WTC11 (cell line): ENCODE results near the gene DCLK1. TPM values are rescaled to one million over a fixed set of nuclear protein-coding genes. Genes with fewer than 3 reads are reported as not detected.

Experiments used
- ATAC-seq: fragments of 200-7000 bp; cut with Tn5 transposase; 2 replicates; pipeline ENCODE4 v1.10.0; 2021; ENCODE audit warnings: mild to moderate bottlenecking, moderate library complexity
- CTCF ChIA-PET: fragments of 300-600 bp; sonication (Branson Sonifier 250); formaldehyde crosslinking; loops from one replicate; lab custom pipeline; 2021; ENCODE audit warnings: antibody characterized with exemption; lab: Charles Lee
- POLR2A ChIA-PET: fragments of 350-600 bp; sonication (Branson Sonifier 250); formaldehyde crosslinking; loops from one replicate; lab custom pipeline; 2021; ENCODE audit warnings: antibody characterized with exemption; lab: Charles Lee
- DNase-seq: peaks from one replicate; pipeline ENCODE4 v3.0.0; 2021; ENCODE audit warnings: low spot score
- H3K27ac Mint-ChIP-seq: 2 replicates; pipeline ENCODE4 v1.8.0; 2021; ENCODE audit warnings: mixed read lengths
- H3K27me3 Mint-ChIP-seq: 2 replicates; pipeline ENCODE4 v1.8.0; 2021; ENCODE audit warnings: low read depth, mild to moderate bottlenecking, moderate library complexity, mixed read lengths
- H3K36me3 Mint-ChIP-seq: 2 replicates; pipeline ENCODE4 v1.8.0; 2021; ENCODE audit warnings: mixed read lengths
- H3K4me1 Mint-ChIP-seq: 2 replicates; pipeline ENCODE4 v1.8.0; 2022; ENCODE audit warnings: mixed read lengths
- H3K4me3 Mint-ChIP-seq: 2 replicates; pipeline ENCODE4 v1.8.0; 2021; ENCODE audit warnings: mild to moderate bottlenecking, moderate library complexity, mixed read lengths
- H3K9me3 Mint-ChIP-seq: 2 replicates; pipeline ENCODE4 v1.8.0; 2021; ENCODE audit warnings: mixed read lengths
- ATF1 ChIP-seq: sonication (generic); formaldehyde crosslinking; IDR thresholded peaks from 2 replicates; pipeline ENCODE4 v1.8.1; 2023; ENCODE audit warnings: mild to moderate bottlenecking, moderate library complexity, missing genetic modification reagents
- CBFB ChIP-seq: sonication (generic); formaldehyde crosslinking; IDR thresholded peaks from 2 replicates; pipeline ENCODE4 v1.8.1; 2022; ENCODE audit warnings: mild to moderate bottlenecking, low read depth, missing genetic modification reagents
- FOXJ3 ChIP-seq: sonication (generic); formaldehyde crosslinking; IDR thresholded peaks from 2 replicates; pipeline ENCODE4 v1.9.0; 2021; ENCODE audit warnings: missing genetic modification reagents, mild to moderate bottlenecking, borderline replicate concordance
- HMGA2 ChIP-seq: fragments of 250-450 bp; sonication (Bioruptor Pico); IDR thresholded peaks from 2 replicates; pipeline ENCODE4 v1.4.0; 2021; ENCODE audit warnings: mild to moderate bottlenecking, moderate library complexity
- JAZF1 ChIP-seq: fragments of 250-450 bp; sonication (Bioruptor Pico); IDR thresholded peaks from 2 replicates; pipeline ENCODE4 v1.9.0; 2021; ENCODE audit warnings: moderate library complexity, mild to moderate bottlenecking, inconsistent platforms
- JUN ChIP-seq: sonication (generic); formaldehyde crosslinking; IDR thresholded peaks from 2 replicates; pipeline ENCODE4 v1.8.0; 2023; ENCODE audit warnings: mild to moderate bottlenecking, missing genetic modification reagents
- MXD4 ChIP-seq: fragments of 250-450 bp; sonication (Bioruptor Pico); IDR thresholded peaks from 2 replicates; pipeline ENCODE4 v1.8.0; 2021; ENCODE audit warnings: mild to moderate bottlenecking, moderate library complexity, borderline replicate concordance
- NFATC4 ChIP-seq: fragments of 250-450 bp; sonication (Bioruptor Pico); IDR thresholded peaks from 2 replicates; pipeline ENCODE4 v1.9.0; 2021; ENCODE audit warnings: mild to moderate bottlenecking
- RELA ChIP-seq: sonication (generic); formaldehyde crosslinking; IDR thresholded peaks from 2 replicates; pipeline ENCODE4 v1.8.1; 2022; ENCODE audit warnings: missing genetic modification reagents, mild to moderate bottlenecking, borderline replicate concordance
- RORB ChIP-seq: fragments of 250-450 bp; sonication (Bioruptor Pico); IDR thresholded peaks from 2 replicates; pipeline ENCODE4 v1.9.0; 2021; ENCODE audit warnings: mild to moderate bottlenecking
- SMAD3 ChIP-seq: sonication (generic); formaldehyde crosslinking; IDR thresholded peaks from 2 replicates; pipeline ENCODE4 v1.8.0; 2022; ENCODE audit warnings: missing genetic modification reagents, mild to moderate bottlenecking, borderline replicate concordance
- SMAD4 ChIP-seq: sonication (generic); formaldehyde crosslinking; IDR thresholded peaks from 2 replicates; pipeline ENCODE4 v1.8.0; 2022; ENCODE audit warnings: mild to moderate bottlenecking, missing genetic modification reagents
- SOX15 ChIP-seq: fragments of 250-450 bp; sonication (Bioruptor Pico); IDR thresholded peaks from 2 replicates; pipeline ENCODE4 v1.9.0; 2021; ENCODE audit warnings: mild to moderate bottlenecking
- SP1 ChIP-seq: sonication (generic); formaldehyde crosslinking; conservative IDR thresholded peaks from 2 replicates; pipeline ENCODE4 v1.8.1; 2022; ENCODE audit warnings: missing genetic modification reagents
- TEAD4 ChIP-seq: sonication (generic); formaldehyde crosslinking; IDR thresholded peaks from 2 replicates; pipeline ENCODE4 v1.8.0; 2022; ENCODE audit warnings: mild to moderate bottlenecking, missing genetic modification reagents
- TP53 ChIP-seq: sonication (generic); formaldehyde crosslinking; IDR thresholded peaks from 2 replicates; pipeline ENCODE4 v1.8.1; 2023; ENCODE audit warnings: mild to moderate bottlenecking, missing genetic modification reagents
- ZNF138 ChIP-seq: sonication (generic); formaldehyde crosslinking; conservative IDR thresholded peaks from 2 replicates; pipeline ENCODE4 v1.8.1; 2022; ENCODE audit warnings: mild to moderate bottlenecking, moderate library complexity, missing genetic modification reagents
- total RNA-seq: library from RNA; stranded (reverse); gene quantifications from 3 replicates; pipeline ENCODE4 v1.2.3, GENCODE V29; 2021
- TF ChIP-seq, protein P1 (sequence below): sonication (generic); formaldehyde crosslinking; IDR thresholded peaks from 2 replicates; pipeline ENCODE4 v1.8.0; 2022; ENCODE audit warnings: mild to moderate bottlenecking, missing genetic modification reagents
- TF ChIP-seq, protein P2 (sequence below): sonication (generic); formaldehyde crosslinking; conservative IDR thresholded peaks from 2 replicates; pipeline ENCODE4 v1.8.1; 2023; ENCODE audit warnings: mild to moderate bottlenecking, low read depth, missing genetic modification reagents, moderate library complexity
- TF ChIP-seq, protein P3 (sequence below): sonication (generic); formaldehyde crosslinking; IDR thresholded peaks from 2 replicates; pipeline ENCODE4 v1.8.0; 2023; ENCODE audit warnings: mild to moderate bottlenecking, missing genetic modification reagents
- TF ChIP-seq, protein P4 (sequence below): fragments of 250-450 bp; sonication (Bioruptor Pico); IDR thresholded peaks from 2 replicates; pipeline ENCODE4 v1.9.0; 2021; ENCODE audit warnings: mild to moderate bottlenecking
- TF ChIP-seq, protein P5 (sequence below): fragments of 250-450 bp; sonication (Bioruptor Pico); IDR thresholded peaks from 2 replicates; pipeline ENCODE4 v1.8.0; 2021; ENCODE audit warnings: mild to moderate bottlenecking
- TF ChIP-seq, protein P6 (sequence below): sonication (generic); formaldehyde crosslinking; IDR thresholded peaks from 2 replicates; pipeline ENCODE4 v1.8.0; 2022; ENCODE audit warnings: mild to moderate bottlenecking, missing genetic modification reagents

The DCLK1 gene
- total RNA-seq, 1 experiment from 2014 or later, result 18.5 TPM

DNA sequence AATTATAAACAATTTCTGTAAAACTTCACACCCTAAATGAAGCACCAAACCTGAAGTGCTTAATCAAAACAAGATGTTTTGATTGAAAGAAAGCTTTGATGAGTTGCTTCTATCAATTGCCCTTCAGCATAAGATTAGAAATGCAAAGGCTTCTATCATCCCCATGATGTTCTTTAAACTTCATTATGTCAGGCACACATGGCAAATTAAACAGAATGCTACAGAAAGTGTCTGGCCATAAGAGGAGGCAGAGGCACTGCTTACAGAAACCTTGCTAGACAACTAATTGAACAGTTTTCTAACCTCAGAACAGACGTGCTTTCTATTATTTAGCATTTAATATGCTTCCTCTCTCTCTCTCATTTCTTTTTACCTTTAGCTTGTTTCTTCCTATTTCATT lies 228.1 kb downstream of the DCLK1 start:
- no peaks in the 10 kb centered on the region for H3K9me3 Mint-ChIP-seq
- H3K27ac Mint-ChIP-seq, result no peak overlapping the region
- no peaks in the 10 kb centered on the region for H3K36me3 Mint-ChIP-seq
- no peak overlapping the region for H3K4me3 Mint-ChIP-seq
- ChIA-PET CTCF (no interaction called here), POLR2A (no interaction called here)
- TF ChIP-seq RORB (CRISPR knock-in tag), result no peak
- TF ChIP-seq NFATC4 (CRISPR knock-in tag), result no peak
- TF ChIP-seq, protein P1, sequence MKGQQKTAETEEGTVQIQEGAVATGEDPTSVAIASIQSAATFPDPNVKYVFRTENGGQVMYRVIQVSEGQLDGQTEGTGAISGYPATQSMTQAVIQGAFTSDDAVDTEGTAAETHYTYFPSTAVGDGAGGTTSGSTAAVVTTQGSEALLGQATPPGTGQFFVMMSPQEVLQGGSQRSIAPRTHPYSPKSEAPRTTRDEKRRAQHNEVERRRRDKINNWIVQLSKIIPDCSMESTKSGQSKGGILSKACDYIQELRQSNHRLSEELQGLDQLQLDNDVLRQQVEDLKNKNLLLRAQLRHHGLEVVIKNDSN (CRISPR knock-in tag), result no peak
- no peak for TF ChIP-seq ATF1 (CRISPR knock-in tag)
- TF ChIP-seq, protein P2, sequence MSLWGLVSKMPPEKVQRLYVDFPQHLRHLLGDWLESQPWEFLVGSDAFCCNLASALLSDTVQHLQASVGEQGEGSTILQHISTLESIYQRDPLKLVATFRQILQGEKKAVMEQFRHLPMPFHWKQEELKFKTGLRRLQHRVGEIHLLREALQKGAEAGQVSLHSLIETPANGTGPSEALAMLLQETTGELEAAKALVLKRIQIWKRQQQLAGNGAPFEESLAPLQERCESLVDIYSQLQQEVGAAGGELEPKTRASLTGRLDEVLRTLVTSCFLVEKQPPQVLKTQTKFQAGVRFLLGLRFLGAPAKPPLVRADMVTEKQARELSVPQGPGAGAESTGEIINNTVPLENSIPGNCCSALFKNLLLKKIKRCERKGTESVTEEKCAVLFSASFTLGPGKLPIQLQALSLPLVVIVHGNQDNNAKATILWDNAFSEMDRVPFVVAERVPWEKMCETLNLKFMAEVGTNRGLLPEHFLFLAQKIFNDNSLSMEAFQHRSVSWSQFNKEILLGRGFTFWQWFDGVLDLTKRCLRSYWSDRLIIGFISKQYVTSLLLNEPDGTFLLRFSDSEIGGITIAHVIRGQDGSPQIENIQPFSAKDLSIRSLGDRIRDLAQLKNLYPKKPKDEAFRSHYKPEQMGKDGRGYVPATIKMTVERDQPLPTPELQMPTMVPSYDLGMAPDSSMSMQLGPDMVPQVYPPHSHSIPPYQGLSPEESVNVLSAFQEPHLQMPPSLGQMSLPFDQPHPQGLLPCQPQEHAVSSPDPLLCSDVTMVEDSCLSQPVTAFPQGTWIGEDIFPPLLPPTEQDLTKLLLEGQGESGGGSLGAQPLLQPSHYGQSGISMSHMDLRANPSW, result no peak
- no peak for TF ChIP-seq SMAD4 (CRISPR knock-in tag)
- no peak for TF ChIP-seq FOXJ3 (CRISPR knock-in tag)
- TF ChIP-seq TP53 (CRISPR knock-in tag), result no peak
- TF ChIP-seq, protein P3, sequence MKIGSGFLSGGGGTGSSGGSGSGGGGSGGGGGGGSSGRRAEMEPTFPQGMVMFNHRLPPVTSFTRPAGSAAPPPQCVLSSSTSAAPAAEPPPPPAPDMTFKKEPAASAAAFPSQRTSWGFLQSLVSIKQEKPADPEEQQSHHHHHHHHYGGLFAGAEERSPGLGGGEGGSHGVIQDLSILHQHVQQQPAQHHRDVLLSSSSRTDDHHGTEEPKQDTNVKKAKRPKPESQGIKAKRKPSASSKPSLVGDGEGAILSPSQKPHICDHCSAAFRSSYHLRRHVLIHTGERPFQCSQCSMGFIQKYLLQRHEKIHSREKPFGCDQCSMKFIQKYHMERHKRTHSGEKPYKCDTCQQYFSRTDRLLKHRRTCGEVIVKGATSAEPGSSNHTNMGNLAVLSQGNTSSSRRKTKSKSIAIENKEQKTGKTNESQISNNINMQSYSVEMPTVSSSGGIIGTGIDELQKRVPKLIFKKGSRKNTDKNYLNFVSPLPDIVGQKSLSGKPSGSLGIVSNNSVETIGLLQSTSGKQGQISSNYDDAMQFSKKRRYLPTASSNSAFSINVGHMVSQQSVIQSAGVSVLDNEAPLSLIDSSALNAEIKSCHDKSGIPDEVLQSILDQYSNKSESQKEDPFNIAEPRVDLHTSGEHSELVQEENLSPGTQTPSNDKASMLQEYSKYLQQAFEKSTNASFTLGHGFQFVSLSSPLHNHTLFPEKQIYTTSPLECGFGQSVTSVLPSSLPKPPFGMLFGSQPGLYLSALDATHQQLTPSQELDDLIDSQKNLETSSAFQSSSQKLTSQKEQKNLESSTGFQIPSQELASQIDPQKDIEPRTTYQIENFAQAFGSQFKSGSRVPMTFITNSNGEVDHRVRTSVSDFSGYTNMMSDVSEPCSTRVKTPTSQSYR (CRISPR knock-in tag), result no peak
- no peak for TF ChIP-seq ZNF138 (CRISPR knock-in tag)
- TF ChIP-seq, protein P4, sequence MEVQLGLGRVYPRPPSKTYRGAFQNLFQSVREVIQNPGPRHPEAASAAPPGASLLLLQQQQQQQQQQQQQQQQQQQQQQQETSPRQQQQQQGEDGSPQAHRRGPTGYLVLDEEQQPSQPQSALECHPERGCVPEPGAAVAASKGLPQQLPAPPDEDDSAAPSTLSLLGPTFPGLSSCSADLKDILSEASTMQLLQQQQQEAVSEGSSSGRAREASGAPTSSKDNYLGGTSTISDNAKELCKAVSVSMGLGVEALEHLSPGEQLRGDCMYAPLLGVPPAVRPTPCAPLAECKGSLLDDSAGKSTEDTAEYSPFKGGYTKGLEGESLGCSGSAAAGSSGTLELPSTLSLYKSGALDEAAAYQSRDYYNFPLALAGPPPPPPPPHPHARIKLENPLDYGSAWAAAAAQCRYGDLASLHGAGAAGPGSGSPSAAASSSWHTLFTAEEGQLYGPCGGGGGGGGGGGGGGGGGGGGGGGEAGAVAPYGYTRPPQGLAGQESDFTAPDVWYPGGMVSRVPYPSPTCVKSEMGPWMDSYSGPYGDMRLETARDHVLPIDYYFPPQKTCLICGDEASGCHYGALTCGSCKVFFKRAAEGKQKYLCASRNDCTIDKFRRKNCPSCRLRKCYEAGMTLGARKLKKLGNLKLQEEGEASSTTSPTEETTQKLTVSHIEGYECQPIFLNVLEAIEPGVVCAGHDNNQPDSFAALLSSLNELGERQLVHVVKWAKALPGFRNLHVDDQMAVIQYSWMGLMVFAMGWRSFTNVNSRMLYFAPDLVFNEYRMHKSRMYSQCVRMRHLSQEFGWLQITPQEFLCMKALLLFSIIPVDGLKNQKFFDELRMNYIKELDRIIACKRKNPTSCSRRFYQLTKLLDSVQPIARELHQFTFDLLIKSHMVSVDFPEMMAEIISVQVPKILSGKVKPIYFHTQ (CRISPR knock-in tag), result no peak
- TF ChIP-seq, protein P5, sequence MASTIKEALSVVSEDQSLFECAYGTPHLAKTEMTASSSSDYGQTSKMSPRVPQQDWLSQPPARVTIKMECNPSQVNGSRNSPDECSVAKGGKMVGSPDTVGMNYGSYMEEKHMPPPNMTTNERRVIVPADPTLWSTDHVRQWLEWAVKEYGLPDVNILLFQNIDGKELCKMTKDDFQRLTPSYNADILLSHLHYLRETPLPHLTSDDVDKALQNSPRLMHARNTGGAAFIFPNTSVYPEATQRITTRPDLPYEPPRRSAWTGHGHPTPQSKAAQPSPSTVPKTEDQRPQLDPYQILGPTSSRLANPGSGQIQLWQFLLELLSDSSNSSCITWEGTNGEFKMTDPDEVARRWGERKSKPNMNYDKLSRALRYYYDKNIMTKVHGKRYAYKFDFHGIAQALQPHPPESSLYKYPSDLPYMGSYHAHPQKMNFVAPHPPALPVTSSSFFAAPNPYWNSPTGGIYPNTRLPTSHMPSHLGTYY (CRISPR knock-in tag), result no peak
- TF ChIP-seq, protein P6, sequence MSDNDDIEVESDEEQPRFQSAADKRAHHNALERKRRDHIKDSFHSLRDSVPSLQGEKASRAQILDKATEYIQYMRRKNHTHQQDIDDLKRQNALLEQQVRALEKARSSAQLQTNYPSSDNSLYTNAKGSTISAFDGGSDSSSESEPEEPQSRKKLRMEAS (CRISPR knock-in tag), result no peak
- H3K27me3 Mint-ChIP-seq, result no peaks in the 10 kb centered on the region
- DNase-seq, result no peak
- H3K4me1 Mint-ChIP-seq, result peaks cover 13% of the 10 kb centered on the region
- no peak for ATAC-seq

DNA sequence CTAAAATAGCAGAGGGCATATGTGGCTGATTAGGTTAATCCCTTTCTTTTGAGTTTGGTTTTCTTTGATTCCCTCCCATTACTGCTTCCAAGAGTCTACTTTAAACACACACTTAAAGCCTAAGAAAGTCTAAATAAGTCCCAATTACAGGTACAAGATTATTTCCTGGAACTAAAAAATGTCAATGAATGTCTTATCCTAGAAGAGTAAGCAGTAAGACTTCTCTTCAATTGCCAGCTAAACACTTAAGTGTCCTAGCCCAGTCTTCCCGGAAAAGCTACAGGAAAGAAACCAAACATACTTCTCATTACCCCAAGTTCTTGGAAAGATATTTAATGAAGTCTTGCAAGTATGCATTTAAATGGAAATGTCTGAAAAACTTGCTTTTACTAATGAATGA lies 233.1 kb downstream of the DCLK1 start:
- Mint-ChIP-seq H3K9me3 (no peaks in the 10 kb centered on the region), H3K4me3 (no peak overlapping the region), H3K27ac (no peak overlapping the region), H3K36me3 (no peaks in the 10 kb centered on the region), H3K27me3 (no peaks in the 10 kb centered on the region), H3K4me1 (peaks cover 5% of the 10 kb centered on the region)
- TF ChIP-seq SP1 (CRISPR knock-in tag) (no peak), CBFB (CRISPR knock-in tag) (no peak), JAZF1 (CRISPR knock-in tag) (no peak), JUN (no peak), HMGA2 (CRISPR knock-in tag) (no peak), SMAD3 (no peak), MXD4 (CRISPR knock-in tag) (no peak), SOX15 (CRISPR knock-in tag) (no peak), RELA (CRISPR knock-in tag) (no peak), TEAD4 (CRISPR knock-in tag) (no peak)
- TF ChIP-seq, protein P6 (CRISPR knock-in tag), result no peak
- ATAC-seq (no peak), DNase-seq (no peak)
- CTCF ChIA-PET, result no interaction called here
- POLR2A ChIA-PET, result no interaction called here
